Measurements from ENCODE around the gene FDX2.
A peak's percentile ranks its signal among the peaks of the same experiment; 100 is the strongest.
"Not testable (repeated sequence)": the region's sequence is repeated elsewhere in the genome, so short reads cannot be mapped to it uniquely, and the experiment has no call there.

The FDX2 gene

DNA sequence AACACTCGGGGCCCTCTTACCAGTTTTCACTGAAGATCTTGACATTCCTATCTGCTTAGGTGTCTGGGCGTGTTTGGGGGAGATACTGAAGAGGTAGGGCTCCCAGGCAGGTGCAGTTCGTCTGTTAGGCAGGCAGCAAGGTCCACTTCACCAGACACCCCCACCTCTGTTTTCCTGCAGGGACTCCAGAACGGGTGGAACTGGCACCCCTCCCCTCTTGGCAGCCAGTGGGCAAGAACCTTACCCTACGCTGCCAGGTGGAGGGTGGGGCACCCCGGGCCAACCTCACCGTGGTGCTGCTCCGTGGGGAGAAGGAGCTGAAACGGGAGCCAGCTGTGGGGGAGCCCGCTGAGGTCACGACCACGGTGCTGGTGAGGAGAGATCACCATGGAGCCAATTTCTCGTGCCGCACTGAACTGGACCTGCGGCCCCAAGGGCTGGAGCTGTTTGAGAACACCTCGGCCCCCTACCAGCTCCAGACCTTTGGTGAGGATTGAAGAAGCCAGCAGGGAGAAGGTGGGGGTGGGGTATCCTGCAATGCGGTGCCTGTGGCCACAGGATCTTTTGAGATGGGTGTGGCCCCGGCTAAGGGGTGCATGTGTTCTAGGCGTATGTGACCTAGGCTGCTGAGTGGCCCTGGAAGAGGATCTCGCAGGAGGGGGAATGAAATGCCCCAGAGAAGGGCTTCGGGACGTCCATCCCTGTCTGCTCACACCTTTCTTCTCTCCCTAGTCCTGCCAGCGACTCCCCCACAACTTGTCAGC is 32.3 kb downstream of the FDX2 start:
- no peak for DNase-seq

DNA sequence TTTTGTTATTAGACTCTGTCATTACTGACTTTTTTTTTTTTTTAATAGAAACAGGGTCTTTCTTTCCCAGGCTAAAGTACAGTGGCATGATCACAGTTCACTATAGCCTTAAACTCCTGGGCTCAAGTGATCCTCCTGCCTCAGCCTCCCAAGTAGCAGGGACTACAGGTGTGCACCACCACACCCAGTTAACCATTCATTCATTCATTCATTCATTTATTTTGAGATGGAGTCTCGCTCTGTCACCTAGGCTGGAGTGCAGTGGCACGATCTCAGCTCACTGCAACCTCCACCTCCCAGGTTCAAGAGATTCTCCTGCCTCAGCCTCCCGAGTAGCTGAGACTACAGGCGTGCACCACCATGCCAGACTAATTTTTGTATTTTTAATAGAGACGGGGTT is 33.8 kb downstream of the FDX2 start:
- DNase-seq, result not testable (repeated sequence)

DNA sequence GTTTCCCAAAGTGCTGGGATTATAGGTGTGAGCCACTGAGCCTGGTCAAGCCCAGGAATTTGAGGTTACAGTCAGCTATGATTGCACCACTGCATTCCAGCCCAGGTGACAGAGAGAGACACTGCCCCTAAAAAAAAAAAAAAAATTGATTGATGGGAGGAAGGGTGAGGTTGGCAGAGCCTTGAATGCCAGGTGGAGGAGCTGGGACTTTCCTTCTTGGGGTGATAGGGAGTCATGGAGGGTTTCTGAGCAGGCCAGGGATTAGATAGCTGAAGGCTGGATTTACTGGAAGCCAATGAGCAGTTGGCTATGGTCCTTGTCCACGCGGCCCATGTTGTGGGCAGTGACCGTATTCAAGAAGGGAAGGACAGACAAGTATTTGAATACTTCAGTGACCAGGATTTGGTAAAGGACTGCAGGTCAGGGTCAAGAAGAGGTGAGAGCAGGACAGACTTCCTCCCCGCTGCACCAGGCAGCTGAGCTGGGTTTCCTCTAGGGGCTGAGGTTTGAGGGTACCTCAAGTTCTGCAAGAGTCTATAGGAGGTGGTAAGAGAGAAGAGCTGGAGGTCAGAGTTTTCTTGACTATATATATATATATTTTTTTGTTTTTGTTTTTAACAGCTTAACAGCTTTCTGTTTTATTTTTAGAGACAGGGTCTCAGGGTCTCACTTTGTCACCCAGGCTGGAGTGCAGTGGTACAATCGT is 35.9 kb downstream of the FDX2 start:
- DNase-seq, result no peak

DNA sequence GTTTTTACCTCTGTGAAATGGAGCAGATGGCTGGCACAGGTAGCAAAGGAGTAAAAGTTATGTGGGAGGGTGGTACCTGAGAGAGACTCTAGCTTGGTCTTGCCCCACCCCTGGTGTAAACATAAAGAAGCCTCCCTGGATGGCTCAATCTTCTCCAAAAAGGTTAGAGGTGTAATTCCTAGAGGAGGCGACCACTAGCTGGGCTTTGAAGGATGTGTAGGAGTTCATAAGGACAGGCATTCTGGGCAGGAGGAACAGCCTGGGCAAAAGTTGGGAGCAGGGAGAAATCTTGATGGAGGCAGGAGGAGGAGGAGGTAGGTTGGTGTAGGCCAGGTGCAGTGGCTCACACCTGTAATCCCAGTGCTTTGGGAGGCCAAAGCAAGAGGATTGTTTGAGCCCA is 36.9 kb downstream of the FDX2 start:
- DNase-seq, result no peak

DNA sequence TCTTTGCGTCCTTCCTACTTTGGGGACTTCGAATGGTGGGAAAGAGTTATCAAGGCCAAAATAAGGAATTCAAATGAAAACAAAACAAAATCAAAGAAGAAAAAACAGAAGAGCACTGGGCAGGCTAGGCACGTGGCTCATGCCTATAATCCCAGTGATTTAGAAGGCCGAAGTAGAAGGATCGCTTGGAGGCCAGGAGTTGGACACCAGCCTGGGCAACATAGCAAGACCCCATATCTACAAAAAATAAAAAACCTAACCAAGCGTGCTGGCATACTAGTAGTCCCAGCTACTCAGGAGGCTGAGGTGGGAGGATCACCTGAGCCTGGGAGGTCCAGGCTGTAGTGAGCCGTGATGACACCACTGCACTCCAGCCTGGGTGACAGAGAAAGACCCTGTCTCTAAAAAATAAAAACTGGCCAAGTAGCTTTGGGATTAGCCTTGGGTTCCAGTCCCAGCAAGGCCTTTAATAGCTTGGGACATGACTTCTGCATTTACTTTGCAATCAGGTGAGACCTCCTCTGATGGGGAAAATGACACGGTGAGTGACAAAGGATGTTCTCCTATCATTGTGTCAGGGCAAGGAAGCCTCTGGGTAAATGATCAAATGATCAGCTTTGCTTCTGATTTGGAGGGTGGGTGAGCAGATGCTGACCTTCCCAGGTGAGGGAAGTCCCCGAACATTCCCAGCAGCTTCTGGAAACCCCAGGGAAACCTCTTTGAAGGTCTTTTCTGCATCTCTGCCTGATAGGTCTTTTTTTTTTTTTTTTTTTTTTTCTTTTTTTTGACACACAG is 37.8 kb downstream of the FDX2 start:
- DNase-seq, result no peak

DNA sequence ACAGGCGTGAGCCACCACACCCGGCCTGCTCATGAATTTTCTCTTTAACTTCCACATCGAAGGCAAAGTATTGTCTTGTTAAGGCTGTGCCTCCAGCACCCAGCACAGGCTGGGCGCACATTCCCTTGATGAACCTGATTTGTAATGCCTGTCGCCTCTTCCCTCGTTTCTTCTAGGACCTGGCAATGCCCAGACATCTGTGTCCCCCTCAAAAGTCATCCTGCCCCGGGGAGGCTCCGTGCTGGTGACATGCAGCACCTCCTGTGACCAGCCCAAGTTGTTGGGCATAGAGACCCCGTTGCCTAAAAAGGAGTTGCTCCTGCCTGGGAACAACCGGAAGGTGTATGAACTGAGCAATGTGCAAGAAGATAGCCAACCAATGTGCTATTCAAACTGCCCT is 41.2 kb downstream of the FDX2 start:
- no peak for DNase-seq

DNA sequence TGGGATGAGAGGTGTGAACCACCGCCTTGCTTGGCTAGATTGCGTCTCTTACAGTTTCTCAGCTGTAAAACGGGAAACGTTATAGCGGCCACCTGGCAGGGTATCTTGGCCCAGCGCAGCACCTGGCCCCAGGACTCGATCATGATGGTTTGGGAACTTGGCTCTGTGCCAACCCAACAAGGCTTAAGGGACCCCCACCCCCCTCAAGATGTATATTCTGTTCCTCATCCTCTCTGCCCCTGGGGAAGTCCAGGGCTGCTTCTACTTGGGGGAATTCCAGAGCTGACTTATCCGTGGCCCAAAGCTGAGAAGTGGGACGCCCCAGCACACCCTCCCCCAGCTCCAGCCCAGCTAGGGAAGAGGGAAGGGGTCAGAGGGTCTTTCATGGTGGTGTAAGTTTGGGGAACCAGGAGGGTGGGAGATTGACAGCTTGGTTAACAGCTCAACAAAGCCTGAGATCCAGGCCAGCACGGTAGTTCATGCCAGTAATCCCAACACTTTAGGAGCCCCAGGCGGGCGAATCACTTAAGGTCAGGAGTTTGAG is 44.2 kb downstream of the FDX2 start:
- DNase-seq, result no peak

DNA sequence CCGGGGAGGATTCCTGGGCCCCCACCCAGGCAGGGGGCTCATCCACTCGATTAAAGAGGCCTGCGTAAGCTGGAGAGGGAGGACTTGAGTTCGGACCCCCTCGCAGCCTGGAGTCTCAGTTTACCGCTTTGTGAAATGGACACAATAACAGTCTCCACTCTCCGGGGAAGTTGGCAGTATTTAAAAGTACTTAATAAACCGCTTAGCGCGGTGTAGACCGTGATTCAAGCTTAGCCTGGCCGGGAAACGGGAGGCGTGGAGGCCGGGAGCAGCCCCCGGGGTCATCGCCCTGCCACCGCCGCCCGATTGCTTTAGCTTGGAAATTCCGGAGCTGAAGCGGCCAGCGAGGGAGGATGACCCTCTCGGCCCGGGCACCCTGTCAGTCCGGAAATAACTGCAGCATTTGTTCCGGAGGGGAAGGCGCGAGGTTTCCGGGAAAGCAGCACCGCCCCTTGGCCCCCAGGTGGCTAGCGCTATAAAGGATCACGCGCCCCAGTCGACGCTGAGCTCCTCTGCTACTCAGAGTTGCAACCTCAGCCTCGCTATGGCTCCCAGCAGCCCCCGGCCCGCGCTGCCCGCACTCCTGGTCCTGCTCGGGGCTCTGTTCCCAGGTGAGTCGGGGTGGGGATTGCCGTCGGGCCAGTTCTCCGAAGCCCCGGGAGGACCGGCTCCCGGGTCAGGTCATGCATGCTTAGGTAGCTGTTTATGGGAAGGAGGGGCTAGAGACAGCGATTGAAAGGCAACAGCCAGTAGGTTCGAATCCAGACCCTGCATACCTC is 45.0 kb downstream of the FDX2 start, which contains the start of gene ICAM1:
Gene ICAM1 (plus strand): TSS at position 505 of the 779 bp plus-strand sequence. CDS start 40 bp downstream, at position 545.
- DNase-seq, result no peak

DNA sequence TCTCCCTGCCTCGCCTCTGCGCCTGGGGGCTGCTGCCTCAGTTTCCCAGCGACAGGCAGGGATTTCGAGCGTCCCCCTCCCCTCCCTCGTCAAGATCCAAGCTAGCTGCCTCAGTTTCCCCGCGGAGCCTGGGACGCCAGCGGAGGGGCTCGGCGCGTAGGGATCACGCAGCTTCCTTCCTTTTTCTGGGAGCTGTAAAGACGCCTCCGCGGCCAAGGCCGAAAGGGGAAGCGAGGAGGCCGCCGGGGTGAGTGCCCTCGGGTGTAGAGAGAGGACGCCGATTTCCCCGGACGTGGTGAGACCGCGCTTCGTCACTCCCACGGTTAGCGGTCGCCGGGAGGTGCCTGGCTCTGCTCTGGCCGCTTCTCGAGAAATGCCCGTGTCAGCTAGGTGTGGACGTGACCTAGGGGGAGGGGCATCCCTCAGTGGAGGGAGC is 45.6 kb downstream of the FDX2 start:
- DNase-seq, result no peak

DNA sequence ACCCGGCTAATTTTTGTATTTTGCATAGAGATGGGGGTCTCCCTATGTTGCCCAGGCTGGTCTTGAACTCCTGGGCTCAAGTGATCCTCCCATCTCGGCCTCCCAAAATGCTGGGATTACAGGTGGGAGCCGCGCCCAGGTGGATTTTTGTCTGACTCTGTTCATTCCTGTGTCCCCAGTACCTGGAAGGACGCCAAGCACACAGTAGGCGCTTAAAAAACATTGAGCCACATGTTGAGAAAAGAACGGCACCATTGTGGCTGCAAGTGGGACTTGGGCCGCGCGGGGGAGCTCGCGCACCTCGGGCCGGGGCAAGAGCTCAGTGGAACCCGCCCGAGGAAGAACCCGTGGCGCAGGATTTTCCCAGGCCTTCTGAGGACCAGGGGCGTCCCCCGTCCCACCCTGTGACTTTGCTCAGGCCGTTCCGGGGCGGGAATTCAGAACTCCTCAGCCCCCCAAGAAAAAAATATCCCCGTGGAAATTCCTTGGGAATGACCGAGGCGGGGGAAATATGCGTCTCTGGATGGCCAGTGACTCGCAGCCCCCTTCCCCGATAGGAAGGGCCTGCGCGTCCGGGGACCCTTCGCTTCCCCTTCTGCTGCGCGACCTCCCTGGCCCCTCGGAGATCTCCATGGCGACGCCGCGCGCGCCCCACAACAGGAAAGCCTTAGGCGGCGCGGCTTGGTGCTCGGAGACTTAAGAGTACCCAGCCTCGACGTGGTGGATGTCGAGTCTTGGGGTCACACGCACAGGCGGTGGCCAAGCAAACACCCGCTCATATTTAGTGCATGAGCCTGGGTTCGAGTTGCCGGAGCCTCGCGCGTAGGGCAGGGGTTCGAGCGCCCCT is 46.3 kb downstream of the FDX2 start:
- DNase-seq, result peak; percentile 44

DNA sequence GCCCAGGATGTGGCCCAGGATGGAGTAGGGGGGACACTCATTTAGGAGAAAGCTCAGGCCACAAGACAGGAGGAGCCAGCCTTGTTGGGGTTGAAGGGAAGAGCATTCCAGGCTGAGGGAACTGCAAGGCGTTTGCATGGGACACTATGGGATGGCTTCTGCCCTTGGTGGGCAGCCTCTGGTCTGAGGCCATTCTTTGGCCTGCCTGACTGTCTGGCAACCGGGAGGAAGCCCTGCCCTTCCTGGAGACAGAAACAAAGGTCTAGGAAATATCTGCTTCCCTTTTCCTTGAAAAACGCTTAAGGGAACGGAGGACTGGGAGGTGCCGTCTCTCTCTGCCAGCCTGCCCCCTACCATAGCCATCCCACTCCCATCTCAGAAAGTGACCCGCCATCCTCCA is 47.7 kb downstream of the FDX2 start:
- DNase-seq, result no peak

DNA sequence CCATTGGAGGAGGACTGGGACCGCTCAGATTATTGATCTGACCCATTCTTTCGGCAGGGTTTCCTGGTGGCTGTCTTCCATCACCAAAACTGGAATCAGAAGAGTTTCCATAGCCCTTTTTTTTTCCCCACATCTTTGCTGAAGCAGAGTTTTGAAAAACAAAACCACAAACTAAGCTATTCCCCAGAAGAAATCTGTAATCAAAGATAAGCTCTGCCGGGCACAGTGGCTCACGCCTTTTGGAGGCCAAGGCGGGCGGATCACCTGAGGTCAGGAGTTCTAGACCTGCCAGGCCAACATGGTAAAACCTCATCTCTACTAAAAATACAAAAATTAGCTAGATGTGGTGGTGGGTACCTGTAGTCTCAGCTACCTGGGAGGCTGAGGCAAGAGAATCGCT is 49.1 kb downstream of the FDX2 start:
- no peak for DNase-seq

DNA sequence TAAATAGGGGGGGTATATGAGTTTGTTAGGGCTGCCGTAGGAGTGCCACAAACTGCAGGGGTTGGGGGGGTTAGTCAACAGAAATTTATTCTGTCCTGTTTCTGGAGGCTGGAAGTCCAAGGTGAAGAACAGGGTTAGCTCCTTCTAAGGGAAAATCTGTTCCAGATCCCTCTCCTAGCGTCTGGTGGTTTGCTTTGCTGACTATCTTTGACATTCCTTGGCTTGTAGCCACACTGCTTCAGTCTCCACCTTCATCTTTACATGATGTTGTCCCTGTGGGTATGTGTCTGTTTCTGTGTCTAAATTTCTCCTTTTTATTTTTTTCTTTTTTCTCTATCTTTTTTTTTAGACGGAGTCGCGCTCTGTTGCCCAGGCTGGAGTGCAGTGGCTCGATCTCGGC is 53.0 kb downstream of the FDX2 start:
- no peak for DNase-seq

DNA sequence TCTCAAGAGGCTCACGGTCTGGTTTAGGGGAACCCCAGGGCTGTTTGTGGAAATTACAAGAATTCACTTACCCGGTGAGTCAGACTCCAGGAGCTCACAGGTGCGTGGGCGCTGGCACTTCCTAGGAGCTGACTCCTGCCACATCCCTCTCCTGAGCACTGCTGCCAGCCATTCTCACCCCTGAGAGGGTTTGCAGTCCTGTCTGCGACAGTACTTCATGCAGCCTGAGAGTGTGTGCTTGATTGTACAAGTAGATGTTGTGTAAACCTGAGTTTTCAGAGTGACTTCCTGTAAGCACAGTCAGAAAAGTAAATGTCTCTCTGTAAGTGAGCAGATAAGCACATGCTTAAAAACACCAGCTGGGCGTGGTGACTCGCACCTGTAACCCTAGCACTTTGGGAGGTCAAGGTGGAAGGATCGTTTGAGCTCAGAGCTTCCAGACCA is 55.7 kb downstream of the FDX2 start:
- no peak for DNase-seq
